ENCODE results near the gene NUDCD3. TPM values are rescaled to one million over a fixed set of nuclear protein-coding genes. Genes with fewer than 3 reads are reported as not detected.

NUDCD3 gene
- total and polyA plus RNA-seq, 2 experiments from 2014 or later, result 54.7 to 60.8 TPM

DNA sequence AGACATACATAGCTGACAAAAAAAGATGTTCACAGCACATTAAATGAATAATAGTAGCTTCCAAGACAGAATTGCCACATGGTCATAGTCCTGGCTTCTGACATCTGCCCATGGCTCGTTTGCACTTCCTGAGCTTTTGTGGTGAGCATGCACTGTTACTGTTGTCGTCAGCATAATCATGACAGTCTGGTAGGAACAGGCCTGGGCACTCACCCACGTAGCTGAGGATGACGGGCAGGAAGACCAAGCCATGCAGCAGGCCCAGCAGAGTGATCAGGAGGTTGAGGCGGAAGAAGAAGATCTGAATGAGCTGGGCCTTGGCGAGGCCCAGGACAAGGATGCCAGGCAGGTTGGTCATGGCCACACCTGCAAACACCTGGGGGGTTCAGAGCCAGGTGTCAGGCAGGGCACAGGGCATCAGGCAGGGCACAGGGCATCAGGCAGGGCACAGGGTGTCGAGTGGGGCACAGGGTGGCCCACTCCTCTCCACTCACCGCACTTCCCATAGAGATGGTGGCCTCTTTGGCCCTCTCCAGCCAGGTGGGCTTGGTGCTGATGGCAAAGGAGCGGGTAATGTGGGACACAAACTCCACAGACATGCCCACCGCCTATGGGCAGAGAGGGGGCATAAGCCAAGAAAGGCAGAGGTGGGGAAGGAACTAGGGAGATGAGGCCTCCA lies 25.3 kb upstream of the NUDCD3 start:
- Histone ChIP-seq H3K4me1 (ENCODE audit: insufficient read depth) (peaks cover 8% of the 10 kb centered on the region), H3K4me2 (no peak overlapping the region), H3K27me3 (no peaks in the 10 kb centered on the region), H3K4me3 (no peak overlapping the region), H3K9me2 (replicated peaks; ENCODE audit: insufficient read depth) (no peaks in the 10 kb centered on the region), H2AFZ (no peak overlapping the region), H3K27ac (no peak overlapping the region), H3K36me3 (replicated peaks; ENCODE audit: insufficient read depth, low read depth) (no peaks in the 10 kb centered on the region), H3K9me3 (ENCODE audit: low read depth) (no peaks in the 10 kb centered on the region), H3K79me2 (no peaks in the 10 kb centered on the region), H4K20me1 (ENCODE audit: insufficient read depth, poor library complexity, severe bottlenecking) (no peaks in the 10 kb centered on the region)
- 86% methylated on average over 10 of the region's 10 CpGs for WGBS (ENCODE audit: low lambda C conversion rate, missing lambda C conversion rate)
- no peak for DNase-seq (ENCODE audit: low spot score)
- TF ChIP-seq EZH2phosphoT487 (IDR thresholded peaks at IDR 0.05; ENCODE audit: low read depth, severe bottlenecking, unreplicated experiment), result no peak

DNA sequence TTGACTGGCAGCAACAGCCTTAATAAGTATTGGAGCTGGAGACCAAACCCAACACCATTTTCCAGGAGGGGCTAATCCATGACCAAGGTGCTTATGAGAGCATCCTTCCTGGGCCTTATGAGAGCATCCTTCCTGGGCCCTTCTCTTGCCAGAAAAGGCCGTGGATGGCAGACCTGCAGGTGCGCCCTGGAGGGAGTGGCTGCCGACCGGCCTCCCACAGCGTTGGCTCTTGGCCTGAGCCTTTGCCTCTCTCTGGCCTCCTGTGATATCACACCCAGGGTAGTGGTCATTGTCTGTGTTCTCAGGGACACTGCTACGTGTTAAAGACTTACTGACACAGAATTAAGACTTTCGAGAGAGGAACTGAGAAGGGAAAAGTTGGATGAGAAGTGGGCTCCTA lies 22.3 kb upstream of the NUDCD3 start:
- no peak overlapping the region for H3K27ac ChIP-seq
- no peaks in the 10 kb centered on the region for H4K20me1 ChIP-seq (ENCODE audit: insufficient read depth, poor library complexity, severe bottlenecking)
- no peak overlapping the region for H3K4me2 ChIP-seq
- H3K79me2 ChIP-seq, result no peaks in the 10 kb centered on the region
- no peaks in the 10 kb centered on the region for H3K27me3 ChIP-seq
- no peak overlapping the region for H2AFZ ChIP-seq
- no peaks in the 10 kb centered on the region for H3K9me3 ChIP-seq (ENCODE audit: low read depth)
- TF ChIP-seq, protein P1, sequence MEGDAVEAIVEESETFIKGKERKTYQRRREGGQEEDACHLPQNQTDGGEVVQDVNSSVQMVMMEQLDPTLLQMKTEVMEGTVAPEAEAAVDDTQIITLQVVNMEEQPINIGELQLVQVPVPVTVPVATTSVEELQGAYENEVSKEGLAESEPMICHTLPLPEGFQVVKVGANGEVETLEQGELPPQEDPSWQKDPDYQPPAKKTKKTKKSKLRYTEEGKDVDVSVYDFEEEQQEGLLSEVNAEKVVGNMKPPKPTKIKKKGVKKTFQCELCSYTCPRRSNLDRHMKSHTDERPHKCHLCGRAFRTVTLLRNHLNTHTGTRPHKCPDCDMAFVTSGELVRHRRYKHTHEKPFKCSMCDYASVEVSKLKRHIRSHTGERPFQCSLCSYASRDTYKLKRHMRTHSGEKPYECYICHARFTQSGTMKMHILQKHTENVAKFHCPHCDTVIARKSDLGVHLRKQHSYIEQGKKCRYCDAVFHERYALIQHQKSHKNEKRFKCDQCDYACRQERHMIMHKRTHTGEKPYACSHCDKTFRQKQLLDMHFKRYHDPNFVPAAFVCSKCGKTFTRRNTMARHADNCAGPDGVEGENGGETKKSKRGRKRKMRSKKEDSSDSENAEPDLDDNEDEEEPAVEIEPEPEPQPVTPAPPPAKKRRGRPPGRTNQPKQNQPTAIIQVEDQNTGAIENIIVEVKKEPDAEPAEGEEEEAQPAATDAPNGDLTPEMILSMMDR (IDR thresholded peaks at IDR 0.05; ENCODE audit: poor library complexity), result no peak
- TF ChIP-seq EZH2phosphoT487 (IDR thresholded peaks at IDR 0.05; ENCODE audit: low read depth, severe bottlenecking, unreplicated experiment) (no peak), EZH2 (IDR thresholded peaks at IDR 0.05; ENCODE audit: borderline replicate concordance) (no peak)
- no peak overlapping the region for H3K4me3 ChIP-seq
- H3K9me2 ChIP-seq (replicated peaks; ENCODE audit: insufficient read depth), result no peaks in the 10 kb centered on the region
- no peak for DNase-seq (ENCODE audit: low spot score)
- no peaks in the 10 kb centered on the region for H3K36me3 ChIP-seq (replicated peaks; ENCODE audit: insufficient read depth, low read depth)
- peaks cover 8% of the 10 kb centered on the region for H3K4me1 ChIP-seq (ENCODE audit: insufficient read depth)
- WGBS (ENCODE audit: low lambda C conversion rate, missing lambda C conversion rate), result 94% methylated on average over 7 of the region's 7 CpGs

DNA sequence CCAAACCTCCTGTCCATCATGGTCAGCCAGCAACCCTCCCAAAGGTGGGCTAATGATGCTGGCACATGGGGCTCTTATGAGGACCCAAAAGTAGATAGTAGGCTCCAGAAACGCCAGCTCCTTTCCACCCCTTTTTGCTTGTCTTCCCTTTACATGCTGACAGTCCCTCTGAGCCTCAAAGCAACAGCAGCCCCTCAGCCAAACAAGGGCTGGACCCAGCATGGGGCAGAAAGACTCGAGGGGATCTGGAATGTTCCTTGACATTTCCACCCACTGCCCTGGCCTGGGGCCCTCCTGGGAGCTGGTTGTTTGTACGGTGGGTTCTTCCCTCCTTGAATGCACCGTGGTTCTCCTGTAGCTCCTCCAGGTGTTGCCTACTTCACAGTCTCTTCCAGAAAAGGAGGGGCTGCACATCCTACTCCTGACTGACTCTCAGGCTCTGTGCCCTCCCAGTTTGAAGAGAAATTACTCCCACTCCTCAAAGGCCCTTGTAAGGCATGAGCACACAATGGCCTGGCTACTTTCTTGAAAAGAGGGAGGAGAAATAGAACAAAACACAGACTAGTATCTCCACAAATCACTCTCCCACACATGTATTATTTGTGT lies 21.5 kb upstream of the NUDCD3 start:
- H3K79me2 ChIP-seq, result no peaks in the 10 kb centered on the region
- H4K20me1 ChIP-seq (ENCODE audit: insufficient read depth, poor library complexity, severe bottlenecking), result no peaks in the 10 kb centered on the region
- H3K4me1 ChIP-seq (ENCODE audit: insufficient read depth), result peaks cover 8% of the 10 kb centered on the region
- DNase-seq (ENCODE audit: low spot score), result no peak
- TF ChIP-seq, protein P1 (IDR thresholded peaks at IDR 0.05; ENCODE audit: poor library complexity), result no peak
- no peak for TF ChIP-seq EZH2 (IDR thresholded peaks at IDR 0.05; ENCODE audit: borderline replicate concordance)
- TF ChIP-seq EZH2phosphoT487 (IDR thresholded peaks at IDR 0.05; ENCODE audit: low read depth, severe bottlenecking, unreplicated experiment), result no peak
- H3K9me3 ChIP-seq (ENCODE audit: low read depth), result no peaks in the 10 kb centered on the region
- peak overlapping the region; percentile 51 for H3K4me2 ChIP-seq
- H3K9me2 ChIP-seq (replicated peaks; ENCODE audit: insufficient read depth), result no peaks in the 10 kb centered on the region
- H3K27ac ChIP-seq, result peak overlapping the region; percentile 73
- no peaks in the 10 kb centered on the region for H3K27me3 ChIP-seq
- 59% methylated on average over 4 of the region's 4 CpGs for WGBS (ENCODE audit: low lambda C conversion rate, missing lambda C conversion rate)
- H2AFZ ChIP-seq, result no peak overlapping the region
- no peaks in the 10 kb centered on the region for H3K36me3 ChIP-seq (replicated peaks; ENCODE audit: insufficient read depth, low read depth)
- H3K4me3 ChIP-seq, result no peak overlapping the region

DNA sequence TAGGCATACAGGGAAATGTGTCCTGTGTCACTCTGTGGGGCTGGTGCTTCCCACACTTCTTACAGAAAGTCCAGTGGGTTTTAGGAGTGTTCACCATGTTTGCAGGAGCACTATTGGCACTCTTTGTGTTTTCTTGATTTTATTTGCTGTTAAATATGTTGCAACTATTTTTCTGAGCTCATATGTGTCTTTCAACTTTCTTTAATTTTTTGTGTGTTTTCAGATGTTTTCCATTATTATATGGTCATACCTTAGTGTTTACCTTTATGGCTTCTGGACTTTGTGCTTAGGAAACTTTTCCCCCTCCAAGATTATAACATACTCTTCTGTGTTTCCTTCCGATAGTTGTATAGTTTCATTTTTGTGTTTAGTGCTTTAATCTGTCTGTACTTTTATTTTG lies 20.8 kb upstream of the NUDCD3 start:
- Histone ChIP-seq H2AFZ (no peak overlapping the region), H3K4me2 (peak overlapping the region; percentile 51), H3K27me3 (no peaks in the 10 kb centered on the region), H3K27ac (peak overlapping the region; percentile 73), H3K9me2 (replicated peaks; ENCODE audit: insufficient read depth) (no peaks in the 10 kb centered on the region), H3K79me2 (no peaks in the 10 kb centered on the region), H3K4me3 (no peak overlapping the region), H4K20me1 (ENCODE audit: insufficient read depth, poor library complexity, severe bottlenecking) (no peaks in the 10 kb centered on the region), H3K36me3 (replicated peaks; ENCODE audit: insufficient read depth, low read depth) (no peaks in the 10 kb centered on the region), H3K9me3 (ENCODE audit: low read depth) (no peaks in the 10 kb centered on the region), H3K4me1 (ENCODE audit: insufficient read depth) (peaks cover 8% of the 10 kb centered on the region)
- TF ChIP-seq, protein P1 (IDR thresholded peaks at IDR 0.05; ENCODE audit: poor library complexity), result no peak
- no peak for TF ChIP-seq EZH2 (IDR thresholded peaks at IDR 0.05; ENCODE audit: borderline replicate concordance)
- no peak for TF ChIP-seq EZH2phosphoT487 (IDR thresholded peaks at IDR 0.05; ENCODE audit: low read depth, severe bottlenecking, unreplicated experiment)
- 73% methylated on average over 1 of the region's 1 CpG for WGBS (ENCODE audit: low lambda C conversion rate, missing lambda C conversion rate)
- DNase-seq (ENCODE audit: low spot score), result no peak
